ENCODE measurements around the gene NUDT3.
"Not testable (repeated sequence)": the region's sequence is repeated elsewhere in the genome, so short reads cannot be mapped to it uniquely, and the experiment has no call there.

NUDT3 gene

GRCh38 chr6:34295721-34296120 lies 96.7 kb downstream of the NUDT3 start:
- DNase-seq (ENCODE audit: low read depth in 1 of 2, low spot score in 1 of 2) = no peak

DNA sequence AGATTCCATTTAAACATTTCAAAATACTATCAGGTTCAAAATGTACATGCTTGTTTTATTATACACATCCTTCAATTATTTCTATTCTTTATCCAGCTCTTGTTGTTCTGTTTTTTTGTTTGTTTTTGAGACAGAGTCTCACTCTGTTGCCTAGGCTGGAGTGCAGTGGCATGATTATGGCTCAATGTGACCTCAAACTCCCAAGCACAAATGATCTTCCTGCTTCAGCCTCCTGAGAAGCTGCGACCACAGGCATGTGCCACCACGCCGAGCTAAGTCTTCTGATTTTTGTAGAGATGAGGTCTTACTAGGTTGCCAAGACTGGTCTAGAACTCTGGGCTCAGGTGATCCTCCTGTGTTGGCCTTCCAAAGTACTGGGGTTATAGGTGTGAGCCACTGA lies 99.5 kb downstream of the NUDT3 start:
- no peak for DNase-seq (ENCODE audit: low read depth in 1 of 2, low spot score in 1 of 2)

GRCh38 chr6:34289137-34289536 lies 103.3 kb downstream of the NUDT3 start:
- no peak for DNase-seq (ENCODE audit: low read depth in 1 of 2, low spot score in 1 of 2)

DNA sequence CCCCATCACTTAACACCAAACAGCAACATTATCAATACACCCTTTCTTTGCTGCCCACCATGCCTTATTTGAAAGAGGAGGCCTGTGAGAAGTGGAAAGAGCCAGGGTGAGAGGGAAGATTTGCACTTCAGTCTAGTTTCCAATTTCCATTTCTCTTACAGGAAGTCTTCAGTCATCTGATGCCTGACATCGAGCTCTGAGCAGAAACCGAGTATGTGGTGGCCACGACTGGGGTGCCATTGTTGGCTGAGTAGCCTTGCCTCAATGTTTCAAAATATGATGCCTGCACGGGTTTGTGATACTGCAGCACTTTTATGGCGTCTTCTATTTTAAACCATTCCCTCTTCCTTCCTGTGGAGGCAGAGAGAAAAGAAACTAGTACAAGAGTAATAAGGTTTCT lies 103.9 kb downstream of the NUDT3 start:
- DNase-seq (ENCODE audit: low read depth in 1 of 2, low spot score in 1 of 2) = no peak

DNA sequence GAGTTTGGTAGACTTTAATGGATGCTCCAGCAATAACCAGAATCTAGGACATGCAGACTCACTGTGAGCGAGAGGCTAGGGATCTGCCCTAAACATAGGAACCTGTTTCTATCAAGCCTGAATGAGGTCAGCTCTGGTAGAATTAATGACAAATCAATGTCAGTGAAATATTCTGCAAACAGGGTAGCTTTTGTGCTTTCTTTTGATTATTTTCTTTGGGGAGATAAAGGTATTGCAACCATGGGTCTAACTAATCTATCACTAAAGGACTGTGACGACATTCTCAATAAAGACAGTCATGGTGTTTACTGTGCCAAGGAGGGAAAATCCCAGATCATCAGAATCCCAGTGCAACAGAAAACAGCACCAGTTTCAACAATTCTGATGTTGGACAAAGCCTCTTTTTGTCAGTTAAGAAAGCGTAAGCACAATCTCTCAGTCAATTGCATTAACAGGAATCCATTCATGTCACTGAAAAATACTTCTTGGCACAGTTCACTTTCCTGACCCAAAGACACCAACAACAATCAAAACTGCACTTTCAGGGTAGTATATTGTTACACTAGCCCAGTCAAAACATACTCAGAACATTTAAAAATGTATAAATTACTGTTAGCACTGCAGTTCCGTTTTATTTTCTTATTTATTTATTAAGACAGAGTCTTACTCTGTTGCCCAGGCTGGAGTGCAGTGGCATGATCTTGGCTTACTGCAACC lies 106.9 kb downstream of the NUDT3 start:
- DNase-seq (ENCODE audit: low read depth in 1 of 2, low spot score in 1 of 2) = no peak

GRCh38 chr6:34284563-34285447 lies 107.7 kb downstream of the NUDT3 start:
- no peak for DNase-seq (ENCODE audit: low read depth in 1 of 2, low spot score in 1 of 2)

GRCh38 chr6:34281702-34282334 lies 110.7 kb downstream of the NUDT3 start:
- no peak for DNase-seq (ENCODE audit: low read depth in 1 of 2, low spot score in 1 of 2)

GRCh38 chr6:34280216-34280615 lies 112.3 kb downstream of the NUDT3 start:
- DNase-seq (ENCODE audit: low read depth in 1 of 2, low spot score in 1 of 2) = no peak

DNA sequence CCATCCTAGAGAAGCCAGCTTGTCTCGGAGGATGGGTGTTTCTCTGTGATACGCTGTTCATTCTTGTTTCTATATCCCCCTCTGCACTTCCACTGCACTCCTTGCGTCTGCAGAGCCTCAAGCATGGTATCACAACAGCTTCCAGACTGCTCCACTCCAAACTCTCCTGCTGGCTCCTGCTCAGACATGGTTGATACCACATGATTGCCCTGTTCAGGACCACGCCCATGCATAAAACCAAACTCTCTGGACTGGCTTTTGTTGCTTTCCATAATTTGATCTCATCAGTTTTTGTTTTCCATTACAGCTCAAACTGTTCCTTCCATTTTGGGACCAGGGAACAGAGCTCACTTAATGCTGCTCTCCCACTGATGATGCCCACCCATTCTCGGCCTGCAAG lies 113.6 kb downstream of the NUDT3 start:
- DNase-seq (ENCODE audit: low read depth in 1 of 2, low spot score in 1 of 2) = no peak

- no peak for DNase-seq (ENCODE audit: low read depth in 1 of 2, low spot score in 1 of 2)
Measured at GRCh38 chr6:34277763-34278112, 114.7 kb downstream of the NUDT3 start.

GRCh38 chr6:34276881-34277762 lies 115.3 kb downstream of the NUDT3 start:
- no peak for DNase-seq (ENCODE audit: low read depth in 1 of 2, low spot score in 1 of 2)

GRCh38 chr6:34276191-34276590 lies 116.3 kb downstream of the NUDT3 start:
- no peak for DNase-seq (ENCODE audit: low read depth in 1 of 2, low spot score in 1 of 2)

GRCh38 chr6:34275128-34275804 lies 117.2 kb downstream of the NUDT3 start:
- DNase-seq (ENCODE audit: low read depth in 1 of 2, low spot score in 1 of 2) = no peak

DNA sequence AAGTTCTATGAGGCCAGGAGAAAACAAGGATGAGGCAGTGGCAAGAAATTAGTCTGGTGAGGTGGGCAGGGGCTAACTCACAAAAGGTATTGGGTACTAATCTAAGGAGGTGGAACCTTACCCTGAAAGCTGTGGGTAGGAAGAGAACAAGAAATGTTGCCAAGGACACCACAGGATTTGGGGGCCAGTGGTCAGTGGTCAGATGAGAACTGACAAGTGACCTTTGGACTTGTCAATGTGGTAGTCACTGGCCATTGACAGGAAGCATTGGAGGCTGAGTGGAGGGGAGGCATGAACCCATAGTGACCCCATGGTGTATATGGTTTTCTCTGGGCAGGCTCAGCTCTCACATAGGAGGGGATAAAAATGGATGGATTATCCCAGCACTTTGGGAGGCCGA lies 118.3 kb downstream of the NUDT3 start:
- DNase-seq (ENCODE audit: low read depth in 1 of 2, low spot score in 1 of 2) = no peak

DNA sequence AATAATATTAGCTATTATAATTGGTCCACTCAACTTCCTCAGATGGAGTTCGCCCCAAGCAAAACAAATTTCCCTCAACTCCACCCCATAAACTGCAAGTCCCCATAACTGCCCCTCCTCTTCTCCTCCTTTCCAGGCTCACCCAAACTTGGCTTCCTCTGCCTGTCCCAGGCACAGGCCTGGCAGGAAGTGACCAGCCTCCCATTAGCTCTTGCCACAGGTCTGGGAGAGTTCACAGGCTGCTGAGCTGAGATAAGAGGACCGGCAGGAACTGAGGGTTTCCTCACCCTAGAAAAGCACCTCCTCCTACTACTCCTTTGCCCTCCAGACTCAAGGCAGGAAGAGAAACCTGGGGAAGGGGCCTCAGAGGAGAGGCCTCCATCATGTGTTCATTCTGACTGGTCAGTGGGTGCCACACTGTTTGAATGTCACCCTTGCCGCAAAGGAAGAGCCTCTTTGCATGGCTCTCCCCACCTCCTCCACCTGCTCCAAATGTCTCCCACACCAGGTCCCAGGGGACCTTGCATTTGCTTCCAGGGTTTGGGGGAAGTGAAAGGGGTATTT lies 119.1 kb downstream of the NUDT3 start:
- no peak for DNase-seq (ENCODE audit: low read depth in 1 of 2, low spot score in 1 of 2)

GRCh38 chr6:34272013-34272926 lies 120.2 kb downstream of the NUDT3 start:
- DNase-seq (ENCODE audit: low read depth in 1 of 2, low spot score in 1 of 2) = no peak

- DNase-seq (ENCODE audit: low read depth in 1 of 2, low spot score in 1 of 2) = not testable (repeated sequence)
Measured at GRCh38 chr6:34269658-34270341, 122.7 kb downstream of the NUDT3 start.

DNA sequence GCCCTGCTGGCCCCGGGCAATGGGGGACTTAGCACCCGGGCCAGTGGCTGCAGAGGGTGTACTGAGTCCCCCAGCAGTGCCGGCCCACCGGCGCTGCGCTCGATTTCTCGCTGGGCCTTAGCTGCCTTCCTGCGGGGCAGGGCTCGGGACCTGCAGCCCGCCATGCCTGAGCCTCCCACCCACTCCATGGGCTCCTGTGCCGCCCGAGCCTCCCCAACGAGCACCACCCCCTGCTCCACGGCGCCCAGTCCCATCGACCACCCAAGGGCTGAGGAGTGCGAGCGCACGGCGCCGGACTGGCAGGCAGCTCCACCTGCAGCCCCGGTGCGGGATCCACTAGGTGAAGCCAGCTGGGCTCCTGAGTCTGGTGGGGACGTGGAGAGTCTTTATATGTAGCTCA lies 123.3 kb downstream of the NUDT3 start:
- DNase-seq (ENCODE audit: low read depth in 1 of 2, low spot score in 1 of 2) = not testable (repeated sequence)

DNA sequence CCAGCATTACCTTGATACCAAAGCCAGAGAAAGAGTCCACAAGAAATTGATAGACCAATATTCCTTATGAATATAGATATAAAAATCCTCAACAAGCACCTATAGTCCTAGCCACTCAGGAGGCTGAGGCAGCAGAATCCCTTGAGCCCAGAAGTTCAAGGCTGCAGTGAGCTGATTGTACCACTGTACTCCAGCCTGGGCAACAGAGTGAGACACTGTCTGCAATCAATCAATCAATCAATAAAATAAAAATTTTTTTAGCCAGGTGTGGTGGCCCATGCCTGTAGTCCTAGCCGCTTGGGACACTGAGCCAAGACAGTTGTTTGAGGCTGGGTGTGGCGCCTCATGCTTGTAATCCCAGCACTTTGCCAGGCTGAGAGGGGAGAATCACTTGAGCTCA lies 124.7 kb downstream of the NUDT3 start:
- no peak for DNase-seq (ENCODE audit: low read depth in 1 of 2, low spot score in 1 of 2)
